Activated CD8-positive, alpha-beta memory T cell treated with anti-CD3 and anti-CD28 coated beads, Interleukin-2, amount 10 ng/mL, durations not matched to agents 7 days and 5 days (primary cell): Measurements from ENCODE around the gene KLHL35. TPM values are rescaled to one million over a fixed set of nuclear protein-coding genes. Genes with fewer than 3 reads are reported as not detected.
A peak's percentile ranks its signal among the peaks of the same experiment; 100 is the strongest.
"Not testable (repeated sequence)": the region's sequence is repeated elsewhere in the genome, so short reads cannot be mapped to it uniquely, and the experiment has no call there.

ENCODE experiments used
- ATAC-seq: fragments of 150-1000 bp; cut with Tn5 transposase; one replicate; pipeline ENCODE4 v1.10.0; 2021; ENCODE audit warnings: moderate library complexity
- CTCF ChIA-PET: fragments of 350-600 bp; sonication (Branson Sonifier 250); formaldehyde crosslinking; loops from one replicate; lab custom pipeline; 2021; ENCODE audit warnings: antibody characterized with exemption; lab: Charles Lee
- DNase-seq: peaks from one replicate; pipeline ENCODE4 v3.0.0-alpha.2; 2020
- H3K27ac Mint-ChIP-seq: one replicate; pipeline ENCODE4 v1.8.0; 2021; ENCODE audit warnings: mild to moderate bottlenecking, mixed read lengths
- H3K27me3 Mint-ChIP-seq: one replicate; pipeline ENCODE4 v1.8.0; 2021; ENCODE audit warnings: mixed read lengths
- H3K36me3 Mint-ChIP-seq: one replicate; pipeline ENCODE4 v1.8.0; 2021; ENCODE audit warnings: mild to moderate bottlenecking, mixed read lengths
- H3K4me1 Mint-ChIP-seq: one replicate; pipeline ENCODE4 v1.8.0; 2021; ENCODE audit warnings: mixed read lengths
- H3K4me3 Mint-ChIP-seq: one replicate; pipeline ENCODE4 v1.8.0; 2021; ENCODE audit warnings: mild to moderate bottlenecking, moderate library complexity, mixed read lengths
- H3K9me3 Mint-ChIP-seq: one replicate; pipeline ENCODE4 v1.8.0; 2022; ENCODE audit warnings: low read depth, mixed read lengths
- total RNA-seq, 2 experiments: library from RNA; stranded (reverse); gene quantifications; one replicate each; pipeline ENCODE4 v1.2.3, GENCODE V29; 2021

The KLHL35 gene
- total RNA-seq, 2 experiments from 2014 or later: 0.47 TPM; not detected in 1

DNA sequence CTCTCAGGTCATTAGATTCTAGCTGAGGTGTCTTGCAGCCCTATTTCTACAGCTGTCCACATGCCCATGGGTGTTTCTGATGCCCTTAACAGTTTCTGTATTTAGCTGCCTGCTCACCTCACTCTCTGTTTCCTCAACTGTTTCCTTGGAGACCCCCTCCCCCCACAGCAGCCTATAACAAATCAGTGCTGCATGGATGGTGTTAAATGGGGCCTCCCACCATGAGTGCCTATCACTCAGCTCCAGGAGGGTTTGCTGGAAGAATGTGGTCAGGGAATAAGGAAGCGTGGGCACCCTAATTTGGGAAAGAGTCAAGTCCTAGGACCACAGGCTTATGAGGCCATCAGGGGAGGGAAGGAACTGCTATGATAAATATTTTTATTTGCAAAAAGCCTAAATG is 8.6 kb downstream of the KLHL35 start:
- no peaks in the 10 kb centered on the region for H3K9me3 Mint-ChIP-seq
- peaks cover 6% of the 10 kb centered on the region for H3K36me3 Mint-ChIP-seq
- ATAC-seq (no peak), DNase-seq (no peak)
- peaks cover 21% of the 10 kb centered on the region for H3K27me3 Mint-ChIP-seq
- H3K4me3 Mint-ChIP-seq: no peak overlapping the region
- no peak overlapping the region for H3K27ac Mint-ChIP-seq
- H3K4me1 Mint-ChIP-seq: peaks cover 11% of the 10 kb centered on the region
- CTCF ChIA-PET: interaction anchor here (0.9 kb wide), 1 partner anchor 109 kb away, joined by 3 read pairs; no protein-coding TSS in a partner anchor

DNA sequence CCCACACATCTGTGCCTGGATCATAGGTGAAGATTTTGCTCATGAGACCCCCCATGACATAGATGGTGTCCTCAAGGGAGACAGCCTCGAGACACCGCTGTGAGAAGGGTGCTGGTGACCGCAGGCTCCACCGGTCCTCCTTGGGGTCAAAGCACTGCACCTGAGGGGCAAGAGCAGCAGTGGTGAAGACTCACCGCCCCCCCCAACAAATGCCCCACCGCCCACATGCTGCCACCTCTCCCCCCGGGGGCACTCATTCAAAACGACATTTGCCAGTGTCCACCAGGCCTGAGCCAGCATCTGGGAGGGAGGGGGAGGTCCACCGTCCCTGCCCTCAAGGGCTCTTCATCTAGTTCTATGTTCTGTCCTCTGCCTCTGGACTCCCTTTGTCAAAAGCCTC is 9.3 kb downstream of the KLHL35 start:
- Mint-ChIP-seq H3K4me1 (peaks cover 8% of the 10 kb centered on the region), H3K27me3 (peaks cover 14% of the 10 kb centered on the region), H3K27ac (no peak overlapping the region), H3K36me3 (no peaks in the 10 kb centered on the region), H3K9me3 (no peaks in the 10 kb centered on the region), H3K4me3 (no peak overlapping the region)
- ATAC-seq: no peak
- DNase-seq: no peak
- CTCF ChIA-PET: interaction anchor here (1.2 kb wide), 1 partner anchor 16 kb away, joined by 3 read pairs; no protein-coding TSS in a partner anchor

DNA sequence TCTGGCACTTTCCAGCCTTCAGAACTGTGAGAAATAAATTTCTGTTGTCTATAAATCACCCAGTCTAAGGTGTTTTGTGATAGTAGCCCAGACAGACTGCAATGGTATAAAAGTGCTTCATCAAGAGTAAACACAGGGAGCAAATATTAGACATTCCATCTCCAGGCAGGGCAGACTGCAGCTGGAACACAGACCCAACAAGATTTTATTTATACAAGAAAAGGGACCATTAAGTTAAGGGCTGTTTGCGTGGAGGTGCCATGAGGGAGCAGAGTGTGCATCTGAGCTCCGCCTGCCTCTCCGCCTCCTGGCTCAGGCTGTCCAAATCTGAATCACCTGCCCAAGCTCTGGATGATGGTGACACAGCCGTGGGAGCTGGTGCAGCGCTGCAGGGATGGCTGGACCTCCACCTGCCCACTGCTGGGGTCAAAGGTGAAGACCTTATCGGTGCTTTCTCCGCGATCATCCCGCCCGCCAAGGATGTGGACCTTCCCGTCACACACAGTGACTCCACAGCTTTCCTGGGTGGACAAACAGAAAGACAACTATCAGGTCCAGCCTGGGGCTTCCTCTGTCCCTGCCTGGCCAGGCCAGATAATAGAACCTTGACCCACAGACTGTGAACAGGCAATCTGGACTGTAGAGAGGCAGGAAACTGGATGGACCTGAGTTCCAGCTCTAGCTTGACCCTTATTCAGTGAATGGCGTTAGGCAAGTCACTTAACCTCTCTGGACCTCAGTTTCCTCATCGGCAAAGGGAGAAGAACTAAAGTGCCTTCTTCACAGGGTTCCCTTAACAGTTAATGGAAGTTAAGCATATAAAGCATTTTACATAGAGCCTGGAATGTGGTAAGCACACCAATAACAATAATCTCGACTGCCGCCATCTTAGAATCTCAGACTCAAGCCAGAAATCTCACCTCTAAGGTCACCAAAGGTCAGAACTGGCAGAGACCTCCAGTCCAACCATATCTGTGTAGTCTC is 10.5 kb downstream of the KLHL35 start:
- no peaks in the 10 kb centered on the region for H3K36me3 Mint-ChIP-seq
- CTCF ChIA-PET: interaction anchor here (1.2 to 1.5 kb wide), 2 partner anchors 15 to 109 kb away, joined by 3 to 6 read pairs; no protein-coding TSS in a partner anchor

DNA sequence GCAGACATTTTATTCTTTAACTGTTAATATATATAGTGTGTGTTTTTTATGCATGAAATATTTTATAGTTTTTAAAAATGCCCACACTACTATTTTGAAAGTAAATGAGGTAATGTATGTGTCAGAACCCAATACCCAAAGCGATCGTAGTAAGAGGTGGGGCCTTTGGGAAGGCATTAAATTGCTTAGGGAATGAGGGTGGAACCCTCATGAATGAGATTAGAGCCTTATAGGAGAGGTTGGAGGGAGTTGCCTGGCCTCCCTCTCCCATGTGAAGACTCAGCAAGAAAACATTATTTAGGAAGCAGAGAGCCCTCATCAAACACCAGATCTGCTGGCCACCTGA is 11.1 kb downstream of the KLHL35 start:
- DNase-seq: no peak
- Mint-ChIP-seq H3K27me3 (no peaks in the 10 kb centered on the region), H3K27ac (no peak overlapping the region), H3K9me3 (no peaks in the 10 kb centered on the region), H3K4me1 (peaks cover 7% of the 10 kb centered on the region), H3K4me3 (no peak overlapping the region), H3K36me3 (peaks cover 1% of the 10 kb centered on the region)
- CTCF ChIA-PET: interaction anchor here (1.5 kb wide), 1 partner anchor 110 kb away, joined by 6 read pairs; no protein-coding TSS in a partner anchor
- no peak for ATAC-seq

More for the DNA sequence above, 10.5 kb downstream of the KLHL35 start:
- H3K27ac Mint-ChIP-seq: no peak overlapping the region
- no peak overlapping the region for H3K4me3 Mint-ChIP-seq
- peaks cover 3% of the 10 kb centered on the region for H3K27me3 Mint-ChIP-seq
- peaks cover 7% of the 10 kb centered on the region for H3K4me1 Mint-ChIP-seq
- DNase-seq: no peak
- ATAC-seq: no peak
- no peaks in the 10 kb centered on the region for H3K9me3 Mint-ChIP-seq

DNA sequence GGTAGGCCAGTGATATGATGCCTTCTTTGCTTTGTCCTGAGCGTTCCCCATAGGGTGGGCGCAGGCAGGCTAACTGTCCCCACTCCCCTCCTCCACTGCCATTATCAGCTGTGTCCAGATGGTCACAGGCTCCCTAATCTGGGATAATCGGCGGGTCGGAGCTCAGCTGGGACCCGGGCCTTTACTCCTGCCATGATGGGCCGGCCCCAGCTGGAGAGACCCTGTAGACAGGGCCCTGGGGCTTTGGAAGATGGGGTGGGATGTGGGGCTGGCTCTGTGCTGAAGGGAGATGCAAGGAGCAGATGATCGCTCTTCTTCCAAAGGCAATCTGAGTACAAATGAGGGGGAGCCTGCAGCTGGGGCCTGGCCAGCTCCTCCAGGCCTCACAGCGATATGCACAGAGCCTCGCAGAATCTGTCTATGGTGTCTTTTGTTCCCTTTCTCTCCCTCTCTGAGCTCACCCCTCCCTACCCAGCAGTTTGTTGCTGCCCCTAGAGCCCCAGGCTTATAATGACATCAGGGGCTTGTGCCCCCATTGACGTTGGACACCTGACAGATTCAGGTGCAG is 11.9 kb downstream of the KLHL35 start:
- H3K27ac Mint-ChIP-seq: no peak overlapping the region
- DNase-seq: no peak
- peaks cover 5% of the 10 kb centered on the region for H3K36me3 Mint-ChIP-seq
- no peak for ATAC-seq
- H3K4me3 Mint-ChIP-seq: no peak overlapping the region
- H3K4me1 Mint-ChIP-seq: peaks cover 7% of the 10 kb centered on the region
- no peaks in the 10 kb centered on the region for H3K27me3 Mint-ChIP-seq
- no peaks in the 10 kb centered on the region for H3K9me3 Mint-ChIP-seq
- CTCF ChIA-PET: interaction anchor here (0.9 to 1.5 kb wide), 2 partner anchors 13 to 110 kb away, joined by 4 to 6 read pairs; no protein-coding TSS in a partner anchor

DNA sequence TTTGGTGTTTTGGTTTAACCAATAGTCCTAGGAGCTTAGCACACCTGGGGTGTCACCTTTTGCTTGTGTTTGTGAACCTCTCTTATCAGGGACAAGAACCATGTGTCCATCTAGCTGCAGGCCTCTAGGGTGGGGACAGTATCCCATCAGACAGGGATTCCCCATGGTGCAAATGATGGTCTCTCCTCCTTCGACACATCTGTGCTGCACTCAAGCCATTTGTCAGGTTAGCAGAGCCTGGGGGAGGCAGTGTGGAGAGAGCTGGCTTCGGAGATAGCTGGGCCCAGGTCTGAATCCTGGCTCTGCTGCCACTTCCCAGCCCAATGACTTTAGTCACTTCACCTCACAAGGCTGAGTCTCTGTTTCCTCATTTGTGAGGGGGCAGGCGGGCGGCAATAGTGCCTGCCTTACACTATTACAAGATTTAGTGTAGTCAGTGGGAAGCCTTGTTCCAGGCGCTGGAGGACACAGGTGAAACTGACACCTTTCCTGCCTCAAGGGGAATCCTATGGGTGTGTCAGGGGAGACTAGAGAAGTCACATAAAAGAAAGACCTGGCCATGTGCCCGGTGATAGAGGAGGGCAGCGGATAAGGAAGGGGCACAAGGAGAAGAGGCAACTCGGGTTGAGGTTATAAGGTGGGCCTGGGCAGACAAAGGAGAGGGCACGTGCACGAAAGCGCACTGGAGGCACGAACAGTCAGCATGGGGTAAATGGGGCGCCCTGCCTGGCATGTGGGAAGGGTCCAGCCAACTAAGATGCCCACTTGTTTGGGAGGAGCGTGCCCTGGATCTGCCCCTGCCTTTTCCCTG is 12.6 kb downstream of the KLHL35 start:
- H3K27me3 Mint-ChIP-seq: no peaks in the 10 kb centered on the region
- ATAC-seq (no peak), DNase-seq (no peak)
- no peaks in the 10 kb centered on the region for H3K9me3 Mint-ChIP-seq
- no peak overlapping the region for H3K4me3 Mint-ChIP-seq
- no peak overlapping the region for H3K27ac Mint-ChIP-seq
- peaks cover 8% of the 10 kb centered on the region for H3K36me3 Mint-ChIP-seq
- CTCF ChIA-PET: interaction anchor here (0.9 to 1.5 kb wide), 3 partner anchors 12 to 111 kb away, joined by 3 to 6 read pairs (median 4); no protein-coding TSS in a partner anchor
- peaks cover 7% of the 10 kb centered on the region for H3K4me1 Mint-ChIP-seq

DNA sequence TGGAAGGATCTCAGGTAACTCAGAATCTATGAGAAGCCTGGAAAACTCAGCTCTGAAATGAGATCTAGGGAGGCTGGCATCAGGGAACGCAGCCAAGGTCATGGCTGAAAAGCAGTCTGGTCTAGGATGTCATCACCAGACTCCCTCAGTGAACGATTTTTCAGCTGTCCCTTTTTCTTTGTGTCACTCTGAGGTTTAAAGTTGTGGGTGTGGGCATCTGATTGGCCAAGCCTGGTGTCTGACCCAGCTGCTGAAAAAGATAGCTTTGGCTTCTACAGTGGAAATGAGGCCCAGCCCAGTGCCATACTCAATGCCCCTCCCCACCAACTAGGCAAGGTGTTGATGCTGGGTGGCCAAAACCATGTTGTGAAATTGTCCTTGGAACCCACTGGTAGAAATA is 19.1 kb downstream of the KLHL35 start:
- H3K27ac Mint-ChIP-seq: no peak overlapping the region
- H3K27me3 Mint-ChIP-seq: no peaks in the 10 kb centered on the region
- H3K4me1 Mint-ChIP-seq: peaks cover 5% of the 10 kb centered on the region
- CTCF ChIA-PET: no interaction called here
- no peaks in the 10 kb centered on the region for H3K9me3 Mint-ChIP-seq
- DNase-seq (no peak), ATAC-seq (no peak)
- H3K36me3 Mint-ChIP-seq: peaks cover 19% of the 10 kb centered on the region
- no peak overlapping the region for H3K4me3 Mint-ChIP-seq

DNA sequence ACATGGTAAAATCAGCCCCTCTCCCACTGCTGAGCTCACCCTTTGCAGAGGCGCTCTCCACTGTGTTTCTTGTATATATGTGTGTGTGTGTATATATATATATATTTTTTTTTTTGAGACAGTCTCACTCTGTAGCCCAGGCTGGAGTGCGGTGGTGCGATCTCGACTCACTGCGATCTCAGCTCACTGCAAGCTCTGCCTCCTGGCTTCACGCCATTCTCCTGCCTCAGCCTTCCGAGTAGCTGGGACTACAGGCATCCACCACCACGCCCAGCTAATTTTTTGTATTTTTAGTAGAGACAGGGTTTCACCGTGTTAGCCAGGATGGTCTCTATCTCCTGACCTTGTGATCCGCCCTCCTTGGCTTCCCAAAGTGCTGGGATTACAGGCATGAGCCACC is 19.9 kb downstream of the KLHL35 start:
- CTCF ChIA-PET, H3K4me3 Mint-ChIP-seq, ATAC-seq, H3K9me3 Mint-ChIP-seq, H3K27me3 Mint-ChIP-seq, DNase-seq, H3K27ac Mint-ChIP-seq, H3K4me1 Mint-ChIP-seq: not testable (repeated sequence)
- peaks cover 22% of the 10 kb centered on the region for H3K36me3 Mint-ChIP-seq

DNA sequence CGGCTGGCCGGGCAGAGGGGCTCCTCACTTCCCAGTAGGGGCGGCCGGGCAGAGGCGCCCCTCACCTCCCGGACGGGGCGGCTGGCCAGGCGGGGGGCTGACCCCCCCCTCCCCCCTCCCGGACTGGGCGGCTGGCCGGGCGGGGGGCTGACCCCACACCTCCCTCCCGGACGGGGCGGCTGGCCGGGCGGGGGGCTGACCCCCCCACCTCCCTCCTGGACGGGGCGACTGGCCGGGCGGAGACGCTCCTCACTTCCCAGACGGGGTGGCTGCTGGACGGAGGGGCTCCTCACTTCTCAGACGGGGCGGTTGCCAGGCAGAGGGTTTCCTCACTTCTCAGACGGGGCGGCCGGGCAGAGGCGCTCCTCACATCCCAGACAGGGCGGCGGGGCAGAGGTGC is 23.0 kb downstream of the KLHL35 start:
- H3K4me1 Mint-ChIP-seq: peaks cover 11% of the 10 kb centered on the region
- H3K9me3 Mint-ChIP-seq, H3K27me3 Mint-ChIP-seq, DNase-seq, H3K27ac Mint-ChIP-seq, ATAC-seq, H3K4me3 Mint-ChIP-seq, CTCF ChIA-PET: not testable (repeated sequence)
- peaks cover 38% of the 10 kb centered on the region for H3K36me3 Mint-ChIP-seq

DNA sequence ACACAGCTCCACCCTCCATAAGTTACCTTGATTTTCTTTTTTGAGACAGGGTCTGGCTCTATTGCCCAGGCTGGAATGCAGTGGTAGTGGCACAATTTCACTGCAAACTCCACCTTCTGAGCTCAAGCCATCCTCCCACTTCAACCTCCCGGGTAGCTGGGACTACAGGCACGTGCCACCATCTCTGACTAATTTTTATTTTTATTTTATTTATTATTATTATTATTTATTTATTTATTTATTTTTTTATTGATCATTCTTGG is 24.1 kb downstream of the KLHL35 start:
- H3K36me3 Mint-ChIP-seq: peaks cover 45% of the 10 kb centered on the region
- H3K4me3 Mint-ChIP-seq: no peak overlapping the region
- no peaks in the 10 kb centered on the region for H3K9me3 Mint-ChIP-seq
- ATAC-seq (no peak), DNase-seq (no peak)
- peaks cover 18% of the 10 kb centered on the region for H3K4me1 Mint-ChIP-seq
- H3K27me3 Mint-ChIP-seq: no peaks in the 10 kb centered on the region
- CTCF ChIA-PET: interaction anchor here (1.2 to 2.0 kb wide), 11 partner anchors 9 to 158 kb away, joined by 3 to 15 read pairs (median 6); partner anchors contain the start of gene KLHL35
- H3K27ac Mint-ChIP-seq: no peak overlapping the region

DNA sequence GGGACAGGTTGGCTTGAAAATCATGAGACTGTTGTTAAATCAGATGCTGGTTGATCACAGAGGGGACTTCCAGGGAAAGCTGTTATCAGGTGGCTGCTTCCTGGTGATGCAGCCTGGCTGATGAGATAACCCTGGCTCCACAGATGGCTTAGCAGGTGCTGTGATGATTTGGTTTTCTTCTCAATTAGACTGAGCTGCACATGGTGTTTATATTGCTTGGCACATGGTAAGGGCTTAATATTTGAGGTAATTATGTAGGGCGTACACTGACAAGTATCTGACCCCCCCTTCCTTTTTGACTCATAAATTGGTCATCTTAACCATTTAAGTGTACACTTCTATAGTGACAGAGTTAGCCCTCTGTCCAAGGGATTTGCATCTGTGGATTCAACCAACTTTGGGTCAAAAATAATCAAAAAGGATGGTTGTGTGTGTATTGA is 26.6 kb downstream of the KLHL35 start:
- H3K4me1 Mint-ChIP-seq: peaks cover 43% of the 10 kb centered on the region
- ATAC-seq (no peak), DNase-seq (no peak)
- CTCF ChIA-PET: interaction anchor here (0.7 to 1.3 kb wide), 4 partner anchors 9 to 125 kb away, joined by 3 to 5 read pairs (median 4); no protein-coding TSS in a partner anchor
- H3K4me3 Mint-ChIP-seq: no peak overlapping the region
- H3K27me3 Mint-ChIP-seq: no peaks in the 10 kb centered on the region
- no peak overlapping the region for H3K27ac Mint-ChIP-seq
- peaks cover 61% of the 10 kb centered on the region for H3K36me3 Mint-ChIP-seq
- H3K9me3 Mint-ChIP-seq: no peaks in the 10 kb centered on the region

DNA sequence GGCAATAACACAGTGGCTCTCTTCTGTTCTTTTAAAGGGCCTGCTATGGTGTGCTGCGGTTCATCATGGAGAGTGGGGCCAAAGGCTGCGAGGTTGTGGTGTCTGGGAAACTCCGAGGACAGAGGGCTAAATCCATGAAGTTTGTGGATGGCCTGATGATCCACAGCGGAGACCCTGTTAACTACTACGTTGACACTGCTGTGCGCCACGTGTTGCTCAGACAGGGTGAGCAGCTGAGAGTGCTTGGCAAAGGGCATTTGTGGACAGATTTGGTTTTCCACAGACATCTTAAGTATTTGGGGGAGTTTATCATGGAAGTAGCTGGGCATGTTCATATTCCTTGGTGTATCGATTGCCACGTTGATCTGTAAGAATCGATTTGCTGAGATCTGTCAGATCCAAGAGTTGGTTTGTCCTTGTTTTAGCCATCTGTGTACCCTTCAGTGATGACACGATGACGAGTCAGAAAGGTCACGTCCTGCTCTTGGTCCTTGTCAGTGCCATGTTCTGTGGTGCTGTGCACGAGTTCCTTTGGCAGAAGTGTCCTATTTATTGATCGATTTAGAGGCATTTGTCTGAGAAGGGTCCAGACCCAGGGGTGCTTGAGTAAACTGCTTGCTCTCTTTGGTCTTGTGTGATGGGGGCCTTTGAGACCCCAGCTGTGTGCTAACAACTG is 28.9 kb downstream of the KLHL35 start:
- H3K4me3 Mint-ChIP-seq: no peak overlapping the region
- CTCF ChIA-PET: interaction anchor here (0.7 to 1.6 kb wide), 2 partner anchors 17 to 41 kb away, joined by 3 to 5 read pairs; no protein-coding TSS in a partner anchor
- H3K36me3 Mint-ChIP-seq: peaks cover 79% of the 10 kb centered on the region
- DNase-seq: no peak
- no peak for ATAC-seq
- H3K9me3 Mint-ChIP-seq: no peaks in the 10 kb centered on the region
- peaks cover 47% of the 10 kb centered on the region for H3K4me1 Mint-ChIP-seq
- H3K27me3 Mint-ChIP-seq: no peaks in the 10 kb centered on the region
- peak overlapping the region; percentile 14 for H3K27ac Mint-ChIP-seq
